Posterior vena cava (tissue), 2 donors: ENCODE measurements around the gene PRKRIP1. TPM values are rescaled to one million over a fixed set of nuclear protein-coding genes. Genes with fewer than 3 reads are reported as not detected.
"Not testable (repeated sequence)": the region's sequence is repeated elsewhere in the genome, so short reads cannot be mapped to it uniquely, and the experiment has no call there.

Source experiments
- DNase-seq: peaks from one replicate; pipeline ENCODE4 v3.0.0-alpha.2; 2020; ENCODE audit warnings: low spot score
- intact Hi-C, 2 donors: fragments of 100-400 bp; cut with DNase I; formaldehyde crosslinking; loops; one replicate each; pipeline versions ENCODE4 v1.14.1 to v1.14.2; 2022 to 2023
- long read RNA-seq, 2 donors: library from polyadenylated mRNA; unstranded; transcript quantifications; one replicate each; pipeline ENCODE4 v2.0.0, GENCODE V29; 2020 to 2021
- total RNA-seq, 2 donors: library from RNA; stranded (reverse); fragmentation: NEBNext Ultra II Directional; extraction: Animal tissue kit (Norgen Biotek cat#: 25700); gene quantifications; one replicate each; pipeline ENCODE4 v1.2.1, GENCODE V29; 2021
- donor health status: DM: yes; HTN: yes; CAD: no.
- donor health status: DM: yes; HTN: yes; CAD: no.

PRKRIP1 gene, protein sequence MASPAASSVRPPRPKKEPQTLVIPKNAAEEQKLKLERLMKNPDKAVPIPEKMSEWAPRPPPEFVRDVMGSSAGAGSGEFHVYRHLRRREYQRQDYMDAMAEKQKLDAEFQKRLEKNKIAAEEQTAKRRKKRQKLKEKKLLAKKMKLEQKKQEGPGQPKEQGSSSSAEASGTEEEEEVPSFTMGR
- 10 to 100 TPM; 13.8 to 13.9 TPM for total RNA-seq
- long read RNA-seq, donor 1, partial matches to known transcripts = 1 of 16 reads
- long read RNA-seq, donor 1, other reads (novel, unspliced or antisense) = 8 of 16 reads
- long read RNA-seq, donor 2, transcript PRKRIP1-201 (6 exons, 2,159 nt) = major isoform, 26 of 33 reads
- long read RNA-seq, donor 2, partial matches to known transcripts = 3 of 33 reads
- long read RNA-seq, donor 2, other reads (novel, unspliced or antisense) = 4 of 33 reads

- peak; percentile 92 for DNase-seq
- intact Hi-C loops = no loop called here
Observed at GRCh38 chr7:102395873-102396709, at the start of gene PRKRIP1. Gene PRKRIP1, plus strand, starts transcription at chr7:102396363. Its CDS starts 49 bp downstream, at chr7:102396412.

- intact Hi-C loops = not testable (repeated sequence)
Observed at GRCh38 chr7:102346983-102347382, 49.2 kb upstream of the PRKRIP1 start.

GRCh38 chr7:102356344-102356743 lies 39.8 kb upstream of the PRKRIP1 start, which contains the start of gene SPDYE6:
Gene SPDYE6, minus strand, starts transcription at chr7:102356444. Its CDS starts 421 bp downstream, at chr7:102356023.
- intact Hi-C loops = not testable (repeated sequence)

More at GRCh38 chr7:102346983-102347382, 49.2 kb upstream of the PRKRIP1 start:
- DNase-seq = not testable (repeated sequence)

DNA sequence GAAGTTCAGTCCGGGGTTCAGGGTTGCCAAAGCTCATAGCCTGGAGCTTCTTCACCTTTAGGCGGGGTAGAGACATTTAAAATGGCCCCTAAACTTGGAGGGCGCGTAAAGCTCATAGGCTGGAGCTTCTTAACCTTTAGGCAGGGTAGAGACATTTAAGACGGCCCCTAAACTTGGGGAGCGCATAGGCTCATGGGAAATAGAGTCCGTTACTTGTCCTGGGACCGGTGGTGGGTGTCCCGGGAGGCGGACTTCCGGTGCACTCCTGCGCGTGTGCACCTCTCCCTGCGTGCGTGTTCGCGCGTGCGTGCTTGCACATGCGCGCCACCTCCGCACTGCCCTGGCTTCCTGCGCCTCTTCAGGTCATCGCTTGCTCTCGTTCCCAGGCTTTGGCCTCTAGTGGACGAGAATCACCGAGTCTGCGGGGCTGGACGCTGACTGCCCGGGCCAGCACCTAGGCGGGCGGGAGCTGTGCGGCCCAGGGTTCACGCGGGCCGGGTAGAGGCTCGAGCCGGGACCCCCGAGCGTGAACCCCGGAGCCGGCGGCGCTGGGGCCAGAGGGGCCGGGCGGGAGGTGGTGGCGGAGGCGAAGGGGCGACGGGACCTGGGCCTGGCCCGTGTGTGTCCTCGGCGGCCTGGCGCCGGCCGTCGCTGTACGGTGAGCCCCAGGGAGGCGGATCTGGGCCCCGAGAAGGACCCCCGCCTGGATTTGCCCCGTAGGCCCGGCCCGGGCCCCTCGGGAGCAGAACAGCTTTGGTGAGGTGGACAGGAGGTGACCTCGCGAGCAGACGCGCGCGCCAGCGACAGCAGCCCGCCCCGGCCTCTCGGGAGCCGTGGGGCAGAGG lies 32.4 kb upstream of the PRKRIP1 start:
- DNase-seq = peak; percentile 99
- intact Hi-C loops = not testable (repeated sequence)

More at GRCh38 chr7:102356344-102356743, 39.8 kb upstream of the PRKRIP1 start, which contains the start of gene SPDYE6:
- DNase-seq = not testable (repeated sequence)

DNA sequence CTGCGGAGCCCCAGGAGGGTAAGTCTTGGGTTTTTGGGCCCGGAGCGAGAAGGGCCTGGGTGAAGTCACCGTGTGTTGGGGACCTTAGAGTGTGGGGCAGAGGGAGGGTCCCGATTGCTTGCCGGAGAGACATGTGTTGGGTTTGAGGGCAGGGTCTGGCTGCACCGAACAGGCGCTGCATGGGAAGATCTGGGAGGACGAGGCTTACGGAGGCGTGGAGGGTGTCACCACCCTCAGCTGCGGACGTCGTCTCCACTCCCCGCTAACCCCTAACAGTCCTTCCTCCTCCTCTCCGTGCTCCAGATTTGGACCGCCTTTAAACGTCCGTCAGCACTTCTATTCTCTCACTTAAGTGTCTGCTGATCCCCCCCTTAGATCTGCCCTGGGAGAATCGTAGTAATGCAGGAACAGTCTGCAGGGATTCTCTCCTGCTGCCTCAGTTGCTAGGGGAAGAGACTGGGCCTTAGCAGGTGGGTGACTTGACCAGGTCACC lies 31.7 kb upstream of the PRKRIP1 start:
- intact Hi-C loops, DNase-seq: not testable (repeated sequence)

DNA sequence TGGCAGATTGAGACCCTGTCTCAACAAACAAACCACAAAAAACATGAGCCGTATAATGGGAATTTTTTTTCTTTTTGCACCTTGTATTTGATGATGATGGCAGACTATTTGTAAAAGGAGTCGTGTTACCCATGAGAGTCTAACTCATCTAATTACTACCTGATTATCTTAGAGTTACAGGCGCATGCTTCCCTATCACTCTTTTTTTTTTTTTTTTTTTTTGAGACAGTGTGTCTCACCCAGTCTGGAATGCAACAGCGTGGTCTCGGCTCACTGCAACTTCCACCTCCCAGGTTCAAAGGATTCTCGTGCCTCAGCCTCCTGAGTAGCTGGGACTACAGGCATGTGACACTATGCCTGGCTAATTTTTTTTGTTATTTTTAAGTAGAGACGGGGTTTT lies 30.8 kb upstream of the PRKRIP1 start:
- DNase-seq, intact Hi-C loops: not testable (repeated sequence)

DNA sequence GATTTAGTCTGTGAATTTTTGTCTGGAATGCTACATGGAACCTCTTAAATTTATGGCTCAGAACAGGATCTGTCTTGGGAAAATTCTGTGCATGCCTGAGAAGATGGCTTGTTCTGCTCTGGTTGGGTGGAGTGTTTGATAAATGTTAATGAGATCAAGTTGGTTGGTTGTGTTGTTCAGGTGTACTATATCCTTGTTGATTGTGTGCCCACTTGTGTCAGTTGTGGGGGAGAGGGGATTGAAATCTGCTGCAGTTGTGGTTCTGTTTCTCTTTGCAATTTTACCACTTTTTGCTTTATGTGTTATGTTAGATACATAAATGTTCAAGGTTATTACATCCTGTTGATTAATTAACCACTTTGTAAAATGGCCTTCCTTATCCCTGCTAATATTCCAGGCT lies 26.1 kb upstream of the PRKRIP1 start:
- DNase-seq, intact Hi-C loops: not testable (repeated sequence)

- intact Hi-C loops, DNase-seq: not testable (repeated sequence)
Observed at GRCh38 chr7:102372796-102373195, 23.4 kb upstream of the PRKRIP1 start.

GRCh38 chr7:102376964-102377466 lies 19.1 kb upstream of the PRKRIP1 start:
- no peak for DNase-seq
- intact Hi-C loops = no loop called here

DNA sequence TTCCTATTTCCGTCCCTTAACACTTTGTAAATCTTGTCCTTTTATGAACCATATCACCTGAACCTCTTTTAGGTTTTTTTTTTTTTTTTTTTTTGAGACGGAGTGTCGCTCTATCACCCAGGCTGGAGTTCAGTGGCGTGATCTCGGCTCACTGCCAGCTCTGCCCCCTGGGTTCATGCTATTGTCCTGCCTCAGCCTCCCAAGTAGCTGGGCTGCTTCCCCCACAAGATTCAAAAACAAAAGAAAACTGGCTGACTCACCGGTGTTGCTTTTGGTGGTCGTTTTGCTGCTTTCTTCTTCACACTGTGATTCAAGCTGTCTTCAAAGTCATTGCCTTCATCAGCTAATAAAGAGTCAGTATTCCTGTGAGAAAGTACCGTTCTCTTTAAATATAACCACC lies 15.3 kb upstream of the PRKRIP1 start:
- not testable (repeated sequence) for DNase-seq
- intact Hi-C loops = loop anchor here in 1 of 2 donors (5.0 kb wide), 1 partner anchor 1034 kb away; no protein-coding TSS in a partner anchor

- not testable (repeated sequence) for DNase-seq
- intact Hi-C loops = loop anchor here in 1 of 2 donors (5.0 kb wide), 1 partner anchor 1035 kb away; no protein-coding TSS in a partner anchor
Observed at GRCh38 chr7:102381696-102382425, 14.3 kb upstream of the PRKRIP1 start.

DNA sequence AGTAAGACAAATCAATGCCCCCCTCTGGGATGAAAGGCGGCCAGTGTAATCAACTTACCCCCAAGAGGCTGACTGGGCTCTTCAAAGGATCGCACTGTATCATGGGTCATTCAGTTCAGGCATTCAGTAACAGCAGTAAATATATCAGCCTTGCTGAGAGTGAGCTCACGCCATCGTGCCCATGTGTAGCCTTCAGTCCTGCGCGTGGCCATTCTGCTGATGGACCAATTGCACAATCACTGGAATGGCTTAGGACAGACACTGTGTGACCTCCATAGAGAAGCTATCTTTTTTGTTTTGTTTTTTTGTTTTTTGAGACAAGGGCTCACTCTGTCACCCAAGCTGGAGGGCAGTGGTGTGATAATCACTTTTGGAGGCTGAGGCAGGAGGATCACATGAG lies 9.1 kb upstream of the PRKRIP1 start:
- DNase-seq = no peak
- intact Hi-C loops = no loop called here

GRCh38 chr7:102389810-102390209 lies 6.4 kb upstream of the PRKRIP1 start:
- no peak for DNase-seq
- intact Hi-C loops = loop anchor here (2.0 kb wide), 2 partner anchors 105 to 109 kb away; no protein-coding TSS in a partner anchor

- intact Hi-C loops = loop anchor here in 1 of 2 donors (2.0 kb wide), 1 partner anchor 110 kb away; no protein-coding TSS in a partner anchor
- peak; percentile 93 for DNase-seq
Observed at GRCh38 chr7:102390697-102391484, 5.3 kb upstream of the PRKRIP1 start.

DNA sequence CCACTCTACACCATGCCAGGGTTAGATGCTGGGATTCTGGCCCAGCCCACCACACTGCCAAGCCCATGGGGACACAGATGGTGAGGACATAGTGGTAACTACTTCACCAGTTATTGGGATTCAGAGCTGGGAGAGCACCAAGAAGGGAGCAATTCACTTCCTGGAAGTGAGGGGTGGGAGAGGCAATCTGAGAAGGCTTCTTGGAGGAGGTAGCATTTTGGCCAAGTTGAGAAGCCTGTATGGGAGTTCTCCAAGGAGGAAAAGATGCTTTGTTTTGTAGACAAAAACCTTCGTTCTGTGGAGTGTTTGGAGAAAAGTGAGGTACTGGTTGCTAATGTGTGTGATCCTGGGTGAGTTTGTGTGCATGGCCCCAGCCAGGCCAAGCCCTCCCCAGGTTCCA lies 3.8 kb upstream of the PRKRIP1 start:
- DNase-seq = no peak
- intact Hi-C loops = no loop called here

DNA sequence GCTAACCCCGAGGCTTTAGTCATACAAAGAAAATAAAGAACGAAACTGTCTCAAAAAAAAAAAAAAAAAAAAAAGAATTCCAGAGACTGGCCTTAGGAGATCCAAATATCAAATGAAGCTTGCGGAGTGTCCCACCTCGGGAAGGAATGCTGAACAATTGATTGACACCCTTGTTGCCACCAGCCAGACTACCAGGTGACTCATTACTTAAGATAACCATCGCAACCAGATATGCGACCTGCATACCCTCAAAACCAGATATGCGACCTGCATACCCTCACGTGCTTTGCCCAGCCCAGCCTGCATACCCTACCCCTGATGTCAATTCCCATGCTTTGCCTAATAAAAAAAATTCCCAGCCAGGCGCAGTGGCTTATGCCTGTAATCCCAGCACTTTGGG lies 2.7 kb upstream of the PRKRIP1 start:
- intact Hi-C loops = no loop called here
- DNase-seq = no peak

DNA sequence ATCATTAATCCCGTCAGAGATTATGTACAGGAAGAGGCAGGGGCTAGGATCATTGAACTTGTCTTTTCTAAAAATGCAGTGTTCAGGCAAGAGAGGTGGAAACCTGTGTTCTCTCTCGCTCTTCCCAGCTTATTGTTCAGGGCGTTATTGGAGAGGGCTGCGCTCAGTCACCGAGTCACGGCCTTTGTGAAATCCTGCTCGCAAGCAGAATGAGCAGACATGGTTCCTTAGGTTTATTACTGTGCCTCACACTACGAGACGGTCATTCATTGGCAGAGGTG lies 631 bp upstream of the PRKRIP1 start:
- no peak for DNase-seq
- intact Hi-C loops = no loop called here
